KMS-11 (cell line): ENCODE results near the gene CUEDC1.
A peak's percentile ranks its signal among the peaks of the same experiment; 100 is the strongest.

Experiments
- H2AFZ ChIP-seq: fragments of 200-600 bp; sonication (generic); 2 replicates; pipeline ENCODE4 v1.6.1; 2016; ENCODE audit warnings: antibody characterized with exemption, mixed run types, low read depth
- H3K27ac ChIP-seq: fragments of 200-600 bp; sonication (generic); 2 replicates; pipeline ENCODE4 v1.6.1; 2016; ENCODE audit warnings: mild to moderate bottlenecking, mixed run types
- H3K27me3 ChIP-seq: fragments of 200-600 bp; sonication (generic); 2 replicates; pipeline ENCODE4 v1.6.1; 2017; ENCODE audit warnings: mild to moderate bottlenecking, low read depth, mixed run types, moderate library complexity; ENCODE audit not compliant: insufficient read depth
- H3K36me3 ChIP-seq: fragments of 200-600 bp; sonication (generic); 2 replicates; pipeline ENCODE4 v1.6.1; 2017; ENCODE audit warnings: mild to moderate bottlenecking, mixed run types; ENCODE audit not compliant: insufficient read depth
- H3K4me1 ChIP-seq: fragments of 200-600 bp; sonication (generic); 2 replicates; pipeline ENCODE4 v1.6.1; 2016; ENCODE audit warnings: mild to moderate bottlenecking, low read depth, mixed run types; ENCODE audit not compliant: poor library complexity, severe bottlenecking
- H3K4me2 ChIP-seq: fragments of 200-600 bp; sonication (generic); 2 replicates; pipeline ENCODE4 v1.7.0; 2016; ENCODE audit warnings: mild to moderate bottlenecking, mixed run types
- H3K4me3 ChIP-seq: fragments of 200-600 bp; sonication (generic); IDR thresholded peaks from 2 replicates; pipeline ENCODE4 v1.6.1; 2017; ENCODE audit warnings: low read depth, low read length, mixed read lengths; ENCODE audit not compliant: insufficient read depth
- H3K79me2 ChIP-seq: fragments of 200-600 bp; sonication (generic); 2 replicates; pipeline ENCODE4 v1.6.1; 2016; ENCODE audit warnings: low read depth, mixed run types; ENCODE audit not compliant: insufficient read depth
- H3K9ac ChIP-seq: fragments of 200-600 bp; sonication (generic); 2 replicates; pipeline ENCODE4 v1.6.1; 2016; ENCODE audit warnings: mild to moderate bottlenecking, mixed run types
- H4K20me1 ChIP-seq: fragments of 200-600 bp; sonication (generic); 2 replicates; pipeline ENCODE4 v1.6.1; 2016; ENCODE audit warnings: mild to moderate bottlenecking, mixed run types; ENCODE audit not compliant: insufficient read depth
- TF ChIP-seq, protein P1 (sequence below): fragments of 200-600 bp; sonication (generic); conservative IDR thresholded peaks from 2 replicates; pipeline ENCODE4 v1.6.1; 2017; ENCODE audit warnings: low read depth, mild to moderate bottlenecking, antibody characterized with exemption, low read length, moderate library complexity, mixed read lengths

Gene CUEDC1, protein sequence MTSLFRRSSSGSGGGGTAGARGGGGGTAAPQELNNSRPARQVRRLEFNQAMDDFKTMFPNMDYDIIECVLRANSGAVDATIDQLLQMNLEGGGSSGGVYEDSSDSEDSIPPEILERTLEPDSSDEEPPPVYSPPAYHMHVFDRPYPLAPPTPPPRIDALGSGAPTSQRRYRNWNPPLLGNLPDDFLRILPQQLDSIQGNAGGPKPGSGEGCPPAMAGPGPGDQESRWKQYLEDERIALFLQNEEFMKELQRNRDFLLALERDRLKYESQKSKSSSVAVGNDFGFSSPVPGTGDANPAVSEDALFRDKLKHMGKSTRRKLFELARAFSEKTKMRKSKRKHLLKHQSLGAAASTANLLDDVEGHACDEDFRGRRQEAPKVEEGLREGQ

DNA sequence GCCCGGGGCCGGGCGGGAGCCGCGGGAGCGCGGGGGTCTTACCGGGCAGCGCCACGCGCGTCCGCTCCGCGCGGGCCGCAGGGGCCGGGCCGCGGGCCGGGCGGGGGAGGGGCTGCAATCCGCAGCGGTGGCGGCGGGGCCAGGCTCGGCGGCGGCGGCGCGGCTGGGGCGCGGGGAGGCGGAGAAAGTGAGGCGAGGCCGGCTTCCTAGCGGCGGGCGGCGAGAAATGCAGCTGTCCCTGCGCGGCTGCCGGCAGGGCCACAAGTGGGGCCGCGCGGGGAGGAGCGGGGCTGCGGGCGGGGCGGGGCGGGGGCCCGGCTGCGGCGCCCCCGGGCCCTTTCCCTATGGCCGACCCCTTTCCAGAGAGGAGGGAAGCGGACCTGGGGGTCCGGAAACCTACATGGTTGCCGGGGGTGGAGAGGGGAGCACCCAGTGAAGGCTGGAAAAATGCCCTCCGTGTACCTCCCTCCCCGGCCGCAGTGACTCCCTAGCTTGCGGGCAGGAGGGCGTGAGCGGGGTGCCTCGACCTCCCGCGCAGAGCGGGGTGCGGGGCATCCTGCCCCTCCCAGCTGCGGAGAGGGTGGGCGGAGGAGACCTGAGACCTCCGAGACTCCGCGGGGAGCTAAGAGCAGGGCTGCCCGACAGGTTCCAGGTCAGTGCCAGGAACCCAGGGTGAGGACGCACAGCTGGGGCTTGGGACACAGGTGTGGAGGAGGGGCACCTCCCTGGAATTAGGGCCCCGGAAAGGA is at the start of gene CUEDC1:
TSS of gene CUEDC1 (minus strand) at position 230 of the 749 bp plus-strand sequence. CDS start 69,848 bp downstream, outside the sequence.
- Histone ChIP-seq H3K36me3 (no peaks in the 10 kb centered on the region), H3K4me2 (peak within 1 kb of the TSS; percentile 99), H3K4me1 (peaks cover 33% of the 10 kb centered on the region), H3K79me2 (no peaks in the 10 kb centered on the region), H3K9ac (no peak within 1 kb of the TSS), H4K20me1 (no peaks in the 10 kb centered on the region), H2AFZ (peak within 1 kb of the TSS; percentile 45; the same call in 1 of the 2 replicates), H3K27me3 (peaks cover 54% of the 10 kb centered on the region), H3K27ac (no peak within 1 kb of the TSS), H3K4me3 (no peak within 1 kb of the TSS)
- TF ChIP-seq, protein P1, sequence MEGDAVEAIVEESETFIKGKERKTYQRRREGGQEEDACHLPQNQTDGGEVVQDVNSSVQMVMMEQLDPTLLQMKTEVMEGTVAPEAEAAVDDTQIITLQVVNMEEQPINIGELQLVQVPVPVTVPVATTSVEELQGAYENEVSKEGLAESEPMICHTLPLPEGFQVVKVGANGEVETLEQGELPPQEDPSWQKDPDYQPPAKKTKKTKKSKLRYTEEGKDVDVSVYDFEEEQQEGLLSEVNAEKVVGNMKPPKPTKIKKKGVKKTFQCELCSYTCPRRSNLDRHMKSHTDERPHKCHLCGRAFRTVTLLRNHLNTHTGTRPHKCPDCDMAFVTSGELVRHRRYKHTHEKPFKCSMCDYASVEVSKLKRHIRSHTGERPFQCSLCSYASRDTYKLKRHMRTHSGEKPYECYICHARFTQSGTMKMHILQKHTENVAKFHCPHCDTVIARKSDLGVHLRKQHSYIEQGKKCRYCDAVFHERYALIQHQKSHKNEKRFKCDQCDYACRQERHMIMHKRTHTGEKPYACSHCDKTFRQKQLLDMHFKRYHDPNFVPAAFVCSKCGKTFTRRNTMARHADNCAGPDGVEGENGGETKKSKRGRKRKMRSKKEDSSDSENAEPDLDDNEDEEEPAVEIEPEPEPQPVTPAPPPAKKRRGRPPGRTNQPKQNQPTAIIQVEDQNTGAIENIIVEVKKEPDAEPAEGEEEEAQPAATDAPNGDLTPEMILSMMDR: 0 out of 2 replicates have a peak, but pooled peaks have one; percentile 8

DNA sequence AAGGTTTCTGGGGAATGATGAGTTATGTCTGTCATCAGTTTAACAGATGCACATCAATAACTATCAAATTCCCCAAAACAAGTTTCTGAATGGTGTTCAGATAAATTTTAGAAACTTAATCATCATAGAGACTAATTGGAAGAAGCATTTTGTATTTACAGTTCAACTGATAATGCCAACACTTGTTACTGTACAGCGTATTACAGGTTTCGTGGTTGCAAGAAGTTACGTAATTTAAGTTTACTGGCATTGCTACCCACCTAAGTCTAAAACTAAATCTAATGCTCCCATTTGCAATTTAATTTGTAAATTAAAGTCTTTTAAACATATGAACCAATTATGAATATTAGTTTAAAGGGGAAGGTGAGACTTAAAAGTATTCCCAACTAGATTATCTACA is 48.8 kb upstream of the CUEDC1 start:
- Histone ChIP-seq H2AFZ (no peak overlapping the region), H3K27me3 (no peaks in the 10 kb centered on the region), H3K4me1 (peaks cover 41% of the 10 kb centered on the region), H4K20me1 (peaks cover 21% of the 10 kb centered on the region), H3K4me3 (no peak overlapping the region), H3K4me2 (peak overlapping the region; percentile 96), H3K27ac (no peak overlapping the region), H3K36me3 (peaks cover 41% of the 10 kb centered on the region; the same call in 1 of the 2 replicates), H3K9ac (no peak overlapping the region), H3K79me2 (peaks cover 38% of the 10 kb centered on the region)
- TF ChIP-seq, protein P1: no peak

DNA sequence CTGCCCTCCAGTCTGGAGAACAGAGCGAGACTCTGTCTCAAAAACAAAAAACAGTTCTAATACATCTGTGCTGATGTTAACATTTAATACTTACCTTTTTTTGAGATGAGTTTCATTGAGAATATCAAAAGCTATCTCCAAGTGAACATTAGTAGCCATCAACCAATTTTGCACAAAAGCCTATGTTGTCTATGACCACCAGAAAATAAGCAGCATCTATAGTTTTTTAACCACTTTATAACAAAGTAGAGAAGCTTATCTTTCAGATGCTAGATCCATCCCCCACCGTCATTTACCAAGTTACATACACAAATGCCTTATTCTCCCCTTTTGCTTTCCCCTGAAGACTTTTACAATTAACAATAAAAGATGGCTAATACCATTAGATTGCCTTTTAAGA is 47.8 kb upstream of the CUEDC1 start:
- TF ChIP-seq, protein P1: no peak
- Histone ChIP-seq H3K27me3 (no peaks in the 10 kb centered on the region), H2AFZ (no peak overlapping the region), H3K27ac (no peak overlapping the region), H3K79me2 (peaks cover 38% of the 10 kb centered on the region), H3K4me3 (no peak overlapping the region), H3K4me2 (peak overlapping the region; percentile 96; the same call in 1 of the 2 replicates), H4K20me1 (peaks cover 21% of the 10 kb centered on the region), H3K36me3 (peaks cover 41% of the 10 kb centered on the region; the same call in 1 of the 2 replicates), H3K4me1 (peaks cover 37% of the 10 kb centered on the region), H3K9ac (no peak overlapping the region)

DNA sequence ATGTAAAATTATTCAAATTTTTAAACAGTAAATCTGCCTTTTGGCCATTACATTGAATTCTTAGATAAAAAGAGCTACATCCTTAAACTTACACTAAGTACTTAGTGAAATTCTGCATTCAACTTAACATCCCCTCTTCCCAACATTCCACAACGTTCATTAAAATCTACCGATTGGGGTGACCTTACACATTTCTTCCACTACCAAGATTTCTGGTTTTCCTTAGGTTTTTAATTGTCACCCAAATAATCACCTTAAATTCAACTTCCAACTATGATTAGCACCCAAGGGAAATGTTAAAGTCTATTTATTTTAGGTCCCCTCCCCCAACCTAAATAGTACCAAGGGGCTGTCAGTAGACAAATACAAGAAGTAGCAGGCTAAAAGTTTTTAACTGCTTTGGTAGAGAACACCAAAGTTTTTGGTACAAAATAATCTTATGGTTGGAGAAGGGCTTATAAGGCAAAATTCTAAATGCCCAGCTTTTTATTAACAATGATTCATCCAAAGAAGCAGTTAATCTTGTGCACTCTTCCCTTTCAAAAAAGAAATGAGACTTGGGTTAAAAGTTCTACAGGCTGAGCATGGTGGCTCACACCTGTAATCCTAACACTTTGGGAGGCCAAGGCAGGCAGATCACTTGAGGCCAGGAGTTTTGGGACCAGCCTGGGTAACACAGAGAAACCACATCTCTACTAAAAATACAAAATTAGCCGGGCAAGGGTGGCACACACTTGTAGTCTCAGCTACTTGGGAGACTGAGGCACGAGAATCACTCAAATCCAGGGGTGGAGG is 47.1 kb upstream of the CUEDC1 start:
- no peak overlapping the region for H3K4me2 ChIP-seq
- peaks cover 41% of the 10 kb centered on the region; the same call in 1 of the 2 replicates for H3K36me3 ChIP-seq
- TF ChIP-seq, protein P1: no peak
- H3K79me2 ChIP-seq: peaks cover 38% of the 10 kb centered on the region
- H3K9ac ChIP-seq: no peak overlapping the region
- H2AFZ ChIP-seq: no peak overlapping the region
- peaks cover 37% of the 10 kb centered on the region for H3K4me1 ChIP-seq
- no peaks in the 10 kb centered on the region for H3K27me3 ChIP-seq
- H3K27ac ChIP-seq: no peak overlapping the region; the same call in 1 of the 2 replicates
- peaks cover 21% of the 10 kb centered on the region for H4K20me1 ChIP-seq
- H3K4me3 ChIP-seq: no peak overlapping the region
